ENCODE measurements around the gene PRKCH.

DNA sequence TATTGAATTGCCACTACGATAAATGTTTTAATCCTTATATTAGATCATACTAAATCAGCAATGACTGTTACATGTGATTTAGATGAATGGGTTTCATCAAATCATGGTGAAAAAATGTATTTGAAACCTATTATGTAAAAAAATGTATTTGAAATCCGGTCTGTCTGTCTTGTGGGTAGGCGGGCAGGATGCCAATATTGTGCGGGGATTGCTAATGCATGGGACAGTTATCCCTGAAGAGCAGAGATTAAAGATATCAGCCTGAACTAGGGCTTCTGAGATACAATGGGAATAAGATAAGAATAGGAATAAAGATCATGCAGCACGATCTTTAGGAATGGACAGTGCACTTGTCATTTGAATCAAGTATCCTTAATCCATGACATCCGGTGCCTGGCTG is 134.0 kb downstream of the PRKCH start:
- no peak for TF ChIP-seq GRHL2 (CRISPR knock-in tag; IDR thresholded peaks at IDR 0.05; ENCODE audit: insufficient replicate concordance, severe bottlenecking)
- TF ChIP-seq, protein P1, sequence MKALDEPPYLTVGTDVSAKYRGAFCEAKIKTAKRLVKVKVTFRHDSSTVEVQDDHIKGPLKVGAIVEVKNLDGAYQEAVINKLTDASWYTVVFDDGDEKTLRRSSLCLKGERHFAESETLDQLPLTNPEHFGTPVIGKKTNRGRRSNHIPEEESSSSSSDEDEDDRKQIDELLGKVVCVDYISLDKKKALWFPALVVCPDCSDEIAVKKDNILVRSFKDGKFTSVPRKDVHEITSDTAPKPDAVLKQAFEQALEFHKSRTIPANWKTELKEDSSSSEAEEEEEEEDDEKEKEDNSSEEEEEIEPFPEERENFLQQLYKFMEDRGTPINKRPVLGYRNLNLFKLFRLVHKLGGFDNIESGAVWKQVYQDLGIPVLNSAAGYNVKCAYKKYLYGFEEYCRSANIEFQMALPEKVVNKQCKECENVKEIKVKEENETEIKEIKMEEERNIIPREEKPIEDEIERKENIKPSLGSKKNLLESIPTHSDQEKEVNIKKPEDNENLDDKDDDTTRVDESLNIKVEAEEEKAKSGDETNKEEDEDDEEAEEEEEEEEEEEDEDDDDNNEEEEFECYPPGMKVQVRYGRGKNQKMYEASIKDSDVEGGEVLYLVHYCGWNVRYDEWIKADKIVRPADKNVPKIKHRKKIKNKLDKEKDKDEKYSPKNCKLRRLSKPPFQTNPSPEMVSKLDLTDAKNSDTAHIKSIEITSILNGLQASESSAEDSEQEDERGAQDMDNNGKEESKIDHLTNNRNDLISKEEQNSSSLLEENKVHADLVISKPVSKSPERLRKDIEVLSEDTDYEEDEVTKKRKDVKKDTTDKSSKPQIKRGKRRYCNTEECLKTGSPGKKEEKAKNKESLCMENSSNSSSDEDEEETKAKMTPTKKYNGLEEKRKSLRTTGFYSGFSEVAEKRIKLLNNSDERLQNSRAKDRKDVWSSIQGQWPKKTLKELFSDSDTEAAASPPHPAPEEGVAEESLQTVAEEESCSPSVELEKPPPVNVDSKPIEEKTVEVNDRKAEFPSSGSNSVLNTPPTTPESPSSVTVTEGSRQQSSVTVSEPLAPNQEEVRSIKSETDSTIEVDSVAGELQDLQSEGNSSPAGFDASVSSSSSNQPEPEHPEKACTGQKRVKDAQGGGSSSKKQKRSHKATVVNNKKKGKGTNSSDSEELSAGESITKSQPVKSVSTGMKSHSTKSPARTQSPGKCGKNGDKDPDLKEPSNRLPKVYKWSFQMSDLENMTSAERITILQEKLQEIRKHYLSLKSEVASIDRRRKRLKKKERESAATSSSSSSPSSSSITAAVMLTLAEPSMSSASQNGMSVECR (CRISPR knock-in tag; IDR thresholded peaks at IDR 0.05; ENCODE audit: borderline replicate concordance), result no peak
- no peak for TF ChIP-seq ZBTB21 (CRISPR knock-in tag; IDR thresholded peaks at IDR 0.05; ENCODE audit: borderline replicate concordance)
- TF ChIP-seq, protein P2, sequence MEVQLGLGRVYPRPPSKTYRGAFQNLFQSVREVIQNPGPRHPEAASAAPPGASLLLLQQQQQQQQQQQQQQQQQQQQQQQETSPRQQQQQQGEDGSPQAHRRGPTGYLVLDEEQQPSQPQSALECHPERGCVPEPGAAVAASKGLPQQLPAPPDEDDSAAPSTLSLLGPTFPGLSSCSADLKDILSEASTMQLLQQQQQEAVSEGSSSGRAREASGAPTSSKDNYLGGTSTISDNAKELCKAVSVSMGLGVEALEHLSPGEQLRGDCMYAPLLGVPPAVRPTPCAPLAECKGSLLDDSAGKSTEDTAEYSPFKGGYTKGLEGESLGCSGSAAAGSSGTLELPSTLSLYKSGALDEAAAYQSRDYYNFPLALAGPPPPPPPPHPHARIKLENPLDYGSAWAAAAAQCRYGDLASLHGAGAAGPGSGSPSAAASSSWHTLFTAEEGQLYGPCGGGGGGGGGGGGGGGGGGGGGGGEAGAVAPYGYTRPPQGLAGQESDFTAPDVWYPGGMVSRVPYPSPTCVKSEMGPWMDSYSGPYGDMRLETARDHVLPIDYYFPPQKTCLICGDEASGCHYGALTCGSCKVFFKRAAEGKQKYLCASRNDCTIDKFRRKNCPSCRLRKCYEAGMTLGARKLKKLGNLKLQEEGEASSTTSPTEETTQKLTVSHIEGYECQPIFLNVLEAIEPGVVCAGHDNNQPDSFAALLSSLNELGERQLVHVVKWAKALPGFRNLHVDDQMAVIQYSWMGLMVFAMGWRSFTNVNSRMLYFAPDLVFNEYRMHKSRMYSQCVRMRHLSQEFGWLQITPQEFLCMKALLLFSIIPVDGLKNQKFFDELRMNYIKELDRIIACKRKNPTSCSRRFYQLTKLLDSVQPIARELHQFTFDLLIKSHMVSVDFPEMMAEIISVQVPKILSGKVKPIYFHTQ (CRISPR knock-in tag; IDR thresholded peaks at IDR 0.05), result no peak
- TF ChIP-seq, protein P3, sequence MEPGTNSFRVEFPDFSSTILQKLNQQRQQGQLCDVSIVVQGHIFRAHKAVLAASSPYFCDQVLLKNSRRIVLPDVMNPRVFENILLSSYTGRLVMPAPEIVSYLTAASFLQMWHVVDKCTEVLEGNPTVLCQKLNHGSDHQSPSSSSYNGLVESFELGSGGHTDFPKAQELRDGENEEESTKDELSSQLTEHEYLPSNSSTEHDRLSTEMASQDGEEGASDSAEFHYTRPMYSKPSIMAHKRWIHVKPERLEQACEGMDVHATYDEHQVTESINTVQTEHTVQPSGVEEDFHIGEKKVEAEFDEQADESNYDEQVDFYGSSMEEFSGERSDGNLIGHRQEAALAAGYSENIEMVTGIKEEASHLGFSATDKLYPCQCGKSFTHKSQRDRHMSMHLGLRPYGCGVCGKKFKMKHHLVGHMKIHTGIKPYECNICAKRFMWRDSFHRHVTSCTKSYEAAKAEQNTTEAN (CRISPR knock-in tag; IDR thresholded peaks at IDR 0.05), result no peak
- TF ChIP-seq, protein P4, sequence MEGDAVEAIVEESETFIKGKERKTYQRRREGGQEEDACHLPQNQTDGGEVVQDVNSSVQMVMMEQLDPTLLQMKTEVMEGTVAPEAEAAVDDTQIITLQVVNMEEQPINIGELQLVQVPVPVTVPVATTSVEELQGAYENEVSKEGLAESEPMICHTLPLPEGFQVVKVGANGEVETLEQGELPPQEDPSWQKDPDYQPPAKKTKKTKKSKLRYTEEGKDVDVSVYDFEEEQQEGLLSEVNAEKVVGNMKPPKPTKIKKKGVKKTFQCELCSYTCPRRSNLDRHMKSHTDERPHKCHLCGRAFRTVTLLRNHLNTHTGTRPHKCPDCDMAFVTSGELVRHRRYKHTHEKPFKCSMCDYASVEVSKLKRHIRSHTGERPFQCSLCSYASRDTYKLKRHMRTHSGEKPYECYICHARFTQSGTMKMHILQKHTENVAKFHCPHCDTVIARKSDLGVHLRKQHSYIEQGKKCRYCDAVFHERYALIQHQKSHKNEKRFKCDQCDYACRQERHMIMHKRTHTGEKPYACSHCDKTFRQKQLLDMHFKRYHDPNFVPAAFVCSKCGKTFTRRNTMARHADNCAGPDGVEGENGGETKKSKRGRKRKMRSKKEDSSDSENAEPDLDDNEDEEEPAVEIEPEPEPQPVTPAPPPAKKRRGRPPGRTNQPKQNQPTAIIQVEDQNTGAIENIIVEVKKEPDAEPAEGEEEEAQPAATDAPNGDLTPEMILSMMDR (IDR thresholded peaks at IDR 0.05), result no peak
- no peak for TF ChIP-seq SP1 (CRISPR knock-in tag; conservative IDR thresholded peaks at IDR 0.05)
- TF ChIP-seq NR2C2 (CRISPR knock-in tag; IDR thresholded peaks at IDR 0.05), result no peak
- TF ChIP-seq CREM (CRISPR knock-in tag; IDR thresholded peaks at IDR 0.05), result no peak
- no peak for TF ChIP-seq NFYB (CRISPR knock-in tag; conservative IDR thresholded peaks at IDR 0.05; ENCODE audit: low read depth)
- TF ChIP-seq JUN (CRISPR knock-in tag; IDR thresholded peaks at IDR 0.05), result no peak
- TF ChIP-seq, protein P5, sequence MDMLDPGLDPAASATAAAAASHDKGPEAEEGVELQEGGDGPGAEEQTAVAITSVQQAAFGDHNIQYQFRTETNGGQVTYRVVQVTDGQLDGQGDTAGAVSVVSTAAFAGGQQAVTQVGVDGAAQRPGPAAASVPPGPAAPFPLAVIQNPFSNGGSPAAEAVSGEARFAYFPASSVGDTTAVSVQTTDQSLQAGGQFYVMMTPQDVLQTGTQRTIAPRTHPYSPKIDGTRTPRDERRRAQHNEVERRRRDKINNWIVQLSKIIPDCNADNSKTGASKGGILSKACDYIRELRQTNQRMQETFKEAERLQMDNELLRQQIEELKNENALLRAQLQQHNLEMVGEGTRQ (CRISPR knock-in tag; IDR thresholded peaks at IDR 0.05), result no peak
- no peak for TF ChIP-seq ZNF138 (CRISPR knock-in tag; conservative IDR thresholded peaks at IDR 0.05)

Measured in WTC11 (cell line).